HEK293T (cell line): Measurements from ENCODE around the gene IFTAP.

Source experiments
- ARNT ChIP-seq: fragments of 450-650 bp; IDR thresholded peaks from 2 replicates; pipeline ENCODE4 v1.6.1; 2017; ENCODE audit warnings: mild to moderate bottlenecking
- BHLHE40 ChIP-seq: fragments of 450-650 bp; IDR thresholded peaks from 2 replicates; pipeline ENCODE4 v1.6.1; 2016; ENCODE audit warnings: mild to moderate bottlenecking, moderate library complexity, borderline replicate concordance
- CTBP1 ChIP-seq: fragments of 450-650 bp; IDR thresholded peaks from 2 replicates; pipeline ENCODE4 v1.6.1; 2016; ENCODE audit warnings: borderline replicate concordance
- ELF4 ChIP-seq: fragments of 450-650 bp; IDR thresholded peaks from 2 replicates; pipeline ENCODE4 v1.6.1; 2017; ENCODE audit warnings: antibody characterized with exemption
- FOXK2 ChIP-seq: fragments of 450-650 bp; IDR thresholded peaks from 2 replicates; pipeline ENCODE4 v1.6.1; 2016; ENCODE audit warnings: mild to moderate bottlenecking
- L3MBTL2 ChIP-seq: fragments of 450-650 bp; conservative IDR thresholded peaks from 2 replicates; pipeline ENCODE4 v1.6.1; 2016; ENCODE audit warnings: mild to moderate bottlenecking
- TARDBP ChIP-seq: fragments of 450-650 bp; IDR thresholded peaks from 2 replicates; pipeline ENCODE4 v1.6.1; 2016

DNA sequence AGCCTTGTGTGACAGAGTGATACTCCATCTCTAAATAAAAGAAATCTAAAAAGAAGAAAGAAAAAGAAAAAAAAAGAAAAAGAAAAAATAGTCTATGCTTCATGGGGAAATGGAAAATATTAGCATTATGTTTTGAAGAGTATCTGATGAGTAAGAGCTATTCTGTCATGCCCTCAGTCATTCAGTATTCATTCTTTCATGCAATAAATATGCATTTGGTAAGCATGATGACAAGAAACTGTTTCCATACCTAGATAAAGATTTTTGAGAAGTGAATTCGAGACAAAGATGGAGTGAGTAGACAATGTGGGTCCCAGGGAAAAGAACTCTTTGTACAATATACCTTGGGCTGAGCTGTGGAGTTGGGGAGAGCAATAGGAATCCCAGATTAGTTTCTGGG lies 6.2 kb upstream of the IFTAP start:
- no peak for TF ChIP-seq ELF4
- TF ChIP-seq FOXK2, result no peak
- no peak for TF ChIP-seq TARDBP
- TF ChIP-seq BHLHE40, result no peak
- TF ChIP-seq CTBP1, result no peak
- TF ChIP-seq L3MBTL2, result no peak
- no peak for TF ChIP-seq ARNT
